Measurements from ENCODE around the gene PGAP1.

- TF ChIP-seq, protein P1, sequence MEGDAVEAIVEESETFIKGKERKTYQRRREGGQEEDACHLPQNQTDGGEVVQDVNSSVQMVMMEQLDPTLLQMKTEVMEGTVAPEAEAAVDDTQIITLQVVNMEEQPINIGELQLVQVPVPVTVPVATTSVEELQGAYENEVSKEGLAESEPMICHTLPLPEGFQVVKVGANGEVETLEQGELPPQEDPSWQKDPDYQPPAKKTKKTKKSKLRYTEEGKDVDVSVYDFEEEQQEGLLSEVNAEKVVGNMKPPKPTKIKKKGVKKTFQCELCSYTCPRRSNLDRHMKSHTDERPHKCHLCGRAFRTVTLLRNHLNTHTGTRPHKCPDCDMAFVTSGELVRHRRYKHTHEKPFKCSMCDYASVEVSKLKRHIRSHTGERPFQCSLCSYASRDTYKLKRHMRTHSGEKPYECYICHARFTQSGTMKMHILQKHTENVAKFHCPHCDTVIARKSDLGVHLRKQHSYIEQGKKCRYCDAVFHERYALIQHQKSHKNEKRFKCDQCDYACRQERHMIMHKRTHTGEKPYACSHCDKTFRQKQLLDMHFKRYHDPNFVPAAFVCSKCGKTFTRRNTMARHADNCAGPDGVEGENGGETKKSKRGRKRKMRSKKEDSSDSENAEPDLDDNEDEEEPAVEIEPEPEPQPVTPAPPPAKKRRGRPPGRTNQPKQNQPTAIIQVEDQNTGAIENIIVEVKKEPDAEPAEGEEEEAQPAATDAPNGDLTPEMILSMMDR (conservative IDR thresholded peaks at IDR 0.05): no peak
- no peak for TF ChIP-seq EZH2 (IDR thresholded peaks at IDR 0.05; ENCODE audit: low read depth)
Observed at GRCh38 chr2:196924051-196924450, 2.5 kb downstream of the PGAP1 start.
